ENCODE results near the gene UPF1.

- no peak for TF ChIP-seq POLR2A (IDR thresholded peaks at IDR 0.05)
- TF ChIP-seq, protein P1, sequence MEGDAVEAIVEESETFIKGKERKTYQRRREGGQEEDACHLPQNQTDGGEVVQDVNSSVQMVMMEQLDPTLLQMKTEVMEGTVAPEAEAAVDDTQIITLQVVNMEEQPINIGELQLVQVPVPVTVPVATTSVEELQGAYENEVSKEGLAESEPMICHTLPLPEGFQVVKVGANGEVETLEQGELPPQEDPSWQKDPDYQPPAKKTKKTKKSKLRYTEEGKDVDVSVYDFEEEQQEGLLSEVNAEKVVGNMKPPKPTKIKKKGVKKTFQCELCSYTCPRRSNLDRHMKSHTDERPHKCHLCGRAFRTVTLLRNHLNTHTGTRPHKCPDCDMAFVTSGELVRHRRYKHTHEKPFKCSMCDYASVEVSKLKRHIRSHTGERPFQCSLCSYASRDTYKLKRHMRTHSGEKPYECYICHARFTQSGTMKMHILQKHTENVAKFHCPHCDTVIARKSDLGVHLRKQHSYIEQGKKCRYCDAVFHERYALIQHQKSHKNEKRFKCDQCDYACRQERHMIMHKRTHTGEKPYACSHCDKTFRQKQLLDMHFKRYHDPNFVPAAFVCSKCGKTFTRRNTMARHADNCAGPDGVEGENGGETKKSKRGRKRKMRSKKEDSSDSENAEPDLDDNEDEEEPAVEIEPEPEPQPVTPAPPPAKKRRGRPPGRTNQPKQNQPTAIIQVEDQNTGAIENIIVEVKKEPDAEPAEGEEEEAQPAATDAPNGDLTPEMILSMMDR (IDR thresholded peaks at IDR 0.05) = no peak
These were observed 38.2 kb downstream of the UPF1 start for GRCh38 chr19:18869781-18870530.

All from transverse colon (tissue), 3 donors.